Measurements from ENCODE around the gene TEAD3. TPM values are rescaled to one million over a fixed set of nuclear protein-coding genes. Genes with fewer than 3 reads are reported as not detected.

The TEAD3 gene
- total and polyA plus RNA-seq, 11 donors: 25.8 to 54.3 (median 35.2) TPM

DNA sequence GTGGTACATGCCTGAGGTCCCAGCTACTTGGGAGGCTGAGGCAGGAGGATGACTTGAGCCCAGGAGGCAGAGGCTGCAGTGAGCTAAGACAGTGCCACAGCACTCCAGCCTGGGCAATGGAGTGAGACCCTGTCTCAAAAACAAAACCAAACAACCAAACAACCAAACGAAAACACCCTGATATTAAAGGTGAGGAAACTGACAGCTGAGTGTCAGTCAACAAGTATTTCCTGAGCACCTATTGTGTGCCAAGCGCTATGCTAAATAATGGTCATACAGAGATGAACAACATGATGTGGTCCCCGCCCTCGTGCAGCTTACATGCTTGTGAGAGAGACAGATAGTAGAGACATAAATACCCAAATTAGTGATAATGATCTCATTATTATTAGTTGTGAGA is 17.7 kb upstream of the TEAD3 start:
- no peak overlapping the region for H3K4me3 ChIP-seq
- peaks cover 0 to 11% (median 0%) of the 10 kb centered on the region in 12 donors for H3K4me1 ChIP-seq
- H3K27me3 ChIP-seq: peaks cover 0 to 30% (median 7%) of the 10 kb centered on the region in 9 donors
- no peak for DNase-seq
- no peak for ATAC-seq
- TF ChIP-seq POLR2A (IDR thresholded peaks at IDR 0.05): no peak
- TF ChIP-seq, protein P1, sequence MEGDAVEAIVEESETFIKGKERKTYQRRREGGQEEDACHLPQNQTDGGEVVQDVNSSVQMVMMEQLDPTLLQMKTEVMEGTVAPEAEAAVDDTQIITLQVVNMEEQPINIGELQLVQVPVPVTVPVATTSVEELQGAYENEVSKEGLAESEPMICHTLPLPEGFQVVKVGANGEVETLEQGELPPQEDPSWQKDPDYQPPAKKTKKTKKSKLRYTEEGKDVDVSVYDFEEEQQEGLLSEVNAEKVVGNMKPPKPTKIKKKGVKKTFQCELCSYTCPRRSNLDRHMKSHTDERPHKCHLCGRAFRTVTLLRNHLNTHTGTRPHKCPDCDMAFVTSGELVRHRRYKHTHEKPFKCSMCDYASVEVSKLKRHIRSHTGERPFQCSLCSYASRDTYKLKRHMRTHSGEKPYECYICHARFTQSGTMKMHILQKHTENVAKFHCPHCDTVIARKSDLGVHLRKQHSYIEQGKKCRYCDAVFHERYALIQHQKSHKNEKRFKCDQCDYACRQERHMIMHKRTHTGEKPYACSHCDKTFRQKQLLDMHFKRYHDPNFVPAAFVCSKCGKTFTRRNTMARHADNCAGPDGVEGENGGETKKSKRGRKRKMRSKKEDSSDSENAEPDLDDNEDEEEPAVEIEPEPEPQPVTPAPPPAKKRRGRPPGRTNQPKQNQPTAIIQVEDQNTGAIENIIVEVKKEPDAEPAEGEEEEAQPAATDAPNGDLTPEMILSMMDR (IDR thresholded peaks at IDR 0.05): no peak
- no peak overlapping the region for H3K27ac ChIP-seq
- H3K36me3 ChIP-seq: no peaks in the 10 kb centered on the region
- intact Hi-C loops (cut with DNase I): loop anchor here in 1 of 10 donors (10.0 kb wide), 1 partner anchor 130 kb away; no protein-coding TSS in a partner anchor
- H3K9me3 ChIP-seq: no peaks in the 10 kb centered on the region
- 82 to 88% (median 83%) methylated on average over 4 of the region's 4 CpGs for WGBS, 4 donors

DNA sequence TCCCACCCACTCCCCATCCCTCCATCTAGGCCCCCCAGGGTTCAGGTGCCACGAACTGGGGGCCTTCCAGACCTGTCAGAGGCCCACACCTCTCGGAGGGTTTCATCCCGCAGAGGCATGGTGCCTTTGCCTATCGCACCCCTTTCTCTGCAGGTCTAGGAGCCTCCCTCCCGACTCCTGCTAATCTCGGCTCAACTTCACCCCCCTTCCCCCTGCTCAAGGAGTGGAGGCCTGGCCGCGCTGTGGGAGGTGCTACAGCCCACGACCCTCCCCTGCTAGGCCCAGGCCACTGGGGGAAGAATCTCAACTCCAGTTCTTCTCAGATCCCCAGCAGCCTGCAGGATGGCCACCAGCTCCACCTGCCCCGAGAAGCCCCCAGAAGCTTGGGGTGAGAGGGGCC is 15.9 kb upstream of the TEAD3 start, which contains the start of gene TULP1:
Gene TULP1 (minus strand): TSS at position 157 of the 400 bp plus-strand sequence. CDS start 38 bp downstream, at position 119.
- Histone ChIP-seq H3K27me3 (peaks cover 0 to 36% (median 7%) of the 10 kb centered on the region in 9 donors), H3K4me1 (peaks cover 0 to 11% (median 0%) of the 10 kb centered on the region in 12 donors), H3K4me3 (peak within 1 kb of the TSS in 7 of 12 donors; percentile 3 to 34 (median 24)), H3K27ac (no peak within 1 kb of the TSS), H3K9me3 (no peaks in the 10 kb centered on the region), H3K36me3 (no peaks in the 10 kb centered on the region)
- intact Hi-C loops (cut with DNase I): loop anchor here in 1 of 10 donors (10.0 kb wide), 1 partner anchor 132 kb away; no protein-coding TSS in a partner anchor
- DNase-seq (no peak), ATAC-seq (no peak)
- WGBS, 4 donors: 82 to 85% (median 83%) methylated on average over 10 of the region's 10 CpGs
- TF ChIP-seq, protein P1 (IDR thresholded peaks at IDR 0.05): no peak
- TF ChIP-seq POLR2A (IDR thresholded peaks at IDR 0.05): no peak

GRCh38 chr6:35512006-35512405 is 15.1 kb upstream of the TEAD3 start:
- TF ChIP-seq POLR2A (IDR thresholded peaks at IDR 0.05): no peak
- TF ChIP-seq, protein P1 (IDR thresholded peaks at IDR 0.05): no peak
- H3K27me3 ChIP-seq: peaks cover 0 to 42% (median 7%) of the 10 kb centered on the region in 9 donors
- H3K4me3 ChIP-seq: peak overlapping the region in 3 of 12 donors; percentile 12 to 31 (median 24)
- H3K4me1 ChIP-seq: peaks cover 0 to 11% (median 0%) of the 10 kb centered on the region in 12 donors
- no peak overlapping the region for H3K27ac ChIP-seq
- H3K9me3 ChIP-seq: no peaks in the 10 kb centered on the region
- no peaks in the 10 kb centered on the region for H3K36me3 ChIP-seq
- ATAC-seq (no peak), DNase-seq (no peak)
- intact Hi-C loops (cut with DNase I): loop anchor here in 1 of 10 donors (10.0 kb wide), 1 partner anchor 133 kb away; no protein-coding TSS in a partner anchor
- WGBS, 4 donors: 8 to 16% (median 12%) methylated on average over 25 to 26 of the region's 26 CpGs

DNA sequence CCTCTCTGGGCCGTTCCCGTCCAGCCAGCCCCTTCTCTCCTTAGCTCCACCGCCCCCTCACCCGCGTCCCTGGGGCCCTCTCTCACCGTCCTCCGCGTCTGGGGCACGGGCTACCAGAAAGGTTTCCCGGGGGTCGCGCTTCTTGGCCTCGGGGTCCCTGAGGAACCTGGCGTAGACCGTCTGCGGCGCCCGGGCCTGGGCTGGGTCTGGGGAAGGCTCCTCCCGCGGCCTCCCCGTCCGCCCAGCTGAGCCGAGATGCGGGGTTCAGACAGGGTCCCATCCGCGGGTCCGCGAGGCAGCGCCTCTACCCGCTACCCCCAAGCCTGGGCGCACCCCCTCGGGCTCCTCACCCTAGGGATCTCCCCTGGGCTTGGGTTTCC is 14.7 kb upstream of the TEAD3 start:
- intact Hi-C loops (cut with DNase I): loop anchor here in 1 of 10 donors (10.0 kb wide), 1 partner anchor 133 kb away; no protein-coding TSS in a partner anchor
- Histone ChIP-seq H3K4me3 (peak overlapping the region in 7 of 12 donors; percentile 3 to 34 (median 24)), H3K27ac (no peak overlapping the region), H3K36me3 (no peaks in the 10 kb centered on the region), H3K9me3 (no peaks in the 10 kb centered on the region), H3K4me1 (peaks cover 0 to 11% (median 0%) of the 10 kb centered on the region in 12 donors), H3K27me3 (peaks cover 0 to 46% (median 10%) of the 10 kb centered on the region in 9 donors)
- peak in 1 of 5 donors; percentile 42 for DNase-seq
- WGBS, 4 donors: 19 to 38% (median 31%) methylated on average over 29 to 32 of the region's 32 CpGs
- ATAC-seq: peak in 1 of 4 donors; percentile 24
- no peak for TF ChIP-seq POLR2A (IDR thresholded peaks at IDR 0.05)
- TF ChIP-seq, protein P1 (IDR thresholded peaks at IDR 0.05): no peak
